AG04450 (cell line): Measurements from ENCODE around the gene TRPM4. TPM values are rescaled to one million over a fixed set of nuclear protein-coding genes. Genes with fewer than 3 reads are reported as not detected.
"Not testable (repeated sequence)": the region's sequence is repeated elsewhere in the genome, so short reads cannot be mapped to it uniquely, and the experiment has no call there.

ENCODE experiments used
- CTCF ChIA-PET: fragments of 300-600, 350-600 bp; formaldehyde crosslinking; extraction: SDS; loops from one replicate; lab custom pipeline; 2022; ENCODE audit warnings: antibody characterized with exemption, inconsistent platforms; lab: Charles Lee
- POLR2A ChIA-PET: fragments of 350-600 bp; formaldehyde crosslinking; extraction: SDS; loops from one replicate; lab custom pipeline; 2021; ENCODE audit warnings: antibody characterized with exemption, inconsistent platforms; lab: Yijun Ruan, JAX
- DNase-seq: peaks from one replicate; pipeline ENCODE4 v3.0.0-alpha.2; 2011; ENCODE audit warnings: low read depth, low spot score
- H3K27ac ChIP-seq: one replicate; pipeline ENCODE4 v1.5.1; 2012; ENCODE audit warnings: low read depth, low read length, control low read depth
- H3K27me3 ChIP-seq: one replicate; pipeline ENCODE4 v1.6.0; 2012; ENCODE audit warnings: low read length; ENCODE audit not compliant: control insufficient read depth, insufficient read depth
- H3K4me3 ChIP-seq: 2 replicates; pipeline ENCODE4 v1.5.1; 2011; ENCODE audit warnings: mild to moderate bottlenecking, low read depth, low read length, control low read depth
- H3K9me3 ChIP-seq: 2 replicates; pipeline ENCODE4 v1.5.1; 2012; ENCODE audit warnings: low read length; ENCODE audit not compliant: control insufficient read depth, insufficient read depth
- polyA plus RNA-seq: library from polyadenylated mRNA; depleted of rRNA; stranded (reverse); fragments of >200 nt; gene quantifications from 2 replicates; pipeline ENCODE4 v1.2.3, GENCODE V29; 2011
- TF ChIP-seq, protein P1 (sequence below): IDR thresholded peaks from 2 replicates; pipeline ENCODE4 v1.5.1; 2011; ENCODE audit warnings: low read depth, low read length, control low read depth, inconsistent platforms

Gene TRPM4
- polyA plus RNA-seq, 1 experiment: 4.3 TPM

DNA sequence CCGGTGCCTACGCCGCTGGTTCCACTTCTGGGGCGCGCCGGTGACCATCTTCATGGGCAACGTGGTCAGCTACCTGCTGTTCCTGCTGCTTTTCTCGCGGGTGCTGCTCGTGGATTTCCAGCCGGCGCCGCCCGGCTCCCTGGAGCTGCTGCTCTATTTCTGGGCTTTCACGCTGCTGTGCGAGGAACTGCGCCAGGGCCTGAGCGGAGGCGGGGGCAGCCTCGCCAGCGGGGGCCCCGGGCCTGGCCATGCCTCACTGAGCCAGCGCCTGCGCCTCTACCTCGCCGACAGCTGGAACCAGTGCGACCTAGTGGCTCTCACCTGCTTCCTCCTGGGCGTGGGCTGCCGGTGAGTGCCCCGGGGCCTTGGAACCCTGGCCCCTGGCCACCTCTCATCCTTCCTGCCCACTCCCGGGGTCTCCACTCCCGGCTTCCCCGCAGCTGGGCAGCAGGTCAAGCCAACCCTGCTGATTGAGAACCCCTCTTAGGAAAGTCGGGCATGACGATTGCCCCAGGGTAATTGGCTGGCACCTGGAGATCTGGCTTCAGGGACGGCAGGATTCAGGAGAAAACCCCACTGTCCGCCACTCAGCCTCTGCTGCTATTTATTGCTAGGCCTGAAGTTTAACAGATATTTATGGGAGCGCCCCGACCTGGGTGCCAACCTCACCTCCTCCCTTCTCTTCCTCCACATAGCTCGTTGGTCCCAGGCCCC, 39.1 kb downstream of the TRPM4 start:
- no peak for DNase-seq
- POLR2A ChIA-PET: no interaction called here
- TF ChIP-seq, protein P1, sequence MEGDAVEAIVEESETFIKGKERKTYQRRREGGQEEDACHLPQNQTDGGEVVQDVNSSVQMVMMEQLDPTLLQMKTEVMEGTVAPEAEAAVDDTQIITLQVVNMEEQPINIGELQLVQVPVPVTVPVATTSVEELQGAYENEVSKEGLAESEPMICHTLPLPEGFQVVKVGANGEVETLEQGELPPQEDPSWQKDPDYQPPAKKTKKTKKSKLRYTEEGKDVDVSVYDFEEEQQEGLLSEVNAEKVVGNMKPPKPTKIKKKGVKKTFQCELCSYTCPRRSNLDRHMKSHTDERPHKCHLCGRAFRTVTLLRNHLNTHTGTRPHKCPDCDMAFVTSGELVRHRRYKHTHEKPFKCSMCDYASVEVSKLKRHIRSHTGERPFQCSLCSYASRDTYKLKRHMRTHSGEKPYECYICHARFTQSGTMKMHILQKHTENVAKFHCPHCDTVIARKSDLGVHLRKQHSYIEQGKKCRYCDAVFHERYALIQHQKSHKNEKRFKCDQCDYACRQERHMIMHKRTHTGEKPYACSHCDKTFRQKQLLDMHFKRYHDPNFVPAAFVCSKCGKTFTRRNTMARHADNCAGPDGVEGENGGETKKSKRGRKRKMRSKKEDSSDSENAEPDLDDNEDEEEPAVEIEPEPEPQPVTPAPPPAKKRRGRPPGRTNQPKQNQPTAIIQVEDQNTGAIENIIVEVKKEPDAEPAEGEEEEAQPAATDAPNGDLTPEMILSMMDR: no peak
- CTCF ChIA-PET: interaction anchor here (1.7 to 5.5 kb wide), 4 partner anchors 11 to 99 kb away, joined by 3 to 55 read pairs (median 44); no protein-coding TSS in a partner anchor
- Histone ChIP-seq H3K27me3 (no peaks in the 10 kb centered on the region), H3K9me3 (no peaks in the 10 kb centered on the region; the same call in 1 of the 2 replicates), H3K4me3 (no peak overlapping the region), H3K27ac (no peak overlapping the region)

DNA sequence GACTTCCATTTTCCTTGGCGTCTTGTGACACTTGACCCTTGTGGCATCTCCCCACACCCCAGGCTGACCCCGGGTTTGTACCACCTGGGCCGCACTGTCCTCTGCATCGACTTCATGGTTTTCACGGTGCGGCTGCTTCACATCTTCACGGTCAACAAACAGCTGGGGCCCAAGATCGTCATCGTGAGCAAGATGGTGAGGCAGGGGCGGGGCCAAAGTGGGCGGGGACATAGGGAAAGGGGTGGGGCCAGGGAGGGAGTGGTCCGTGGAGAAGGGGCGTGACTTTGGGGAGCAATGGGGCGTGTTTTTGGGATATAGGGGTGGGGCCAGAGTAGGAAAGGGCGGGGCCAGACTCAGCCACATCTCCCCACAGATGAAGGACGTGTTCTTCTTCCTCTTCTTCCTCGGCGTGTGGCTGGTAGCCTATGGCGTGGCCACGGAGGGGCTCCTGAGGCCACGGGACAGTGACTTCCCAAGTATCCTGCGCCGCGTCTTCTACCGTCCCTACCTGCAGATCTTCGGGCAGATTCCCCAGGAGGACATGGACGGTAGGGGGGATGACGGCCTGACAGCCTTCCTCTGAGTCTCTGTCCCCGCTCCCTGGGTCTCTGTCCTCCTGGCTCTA, 42.8 kb downstream of the TRPM4 start:
- Histone ChIP-seq H3K4me3 (no peak overlapping the region), H3K27ac (no peak overlapping the region), H3K27me3 (no peaks in the 10 kb centered on the region), H3K9me3 (no peaks in the 10 kb centered on the region; the same call in 1 of the 2 replicates)
- TF ChIP-seq, protein P1: no peak
- no peak for DNase-seq
- POLR2A ChIA-PET: no interaction called here
- CTCF ChIA-PET: interaction anchor here (1.2 to 5.5 kb wide), 4 partner anchors 39 to 105 kb away, joined by 6 to 55 read pairs (median 18); no protein-coding TSS in a partner anchor

DNA sequence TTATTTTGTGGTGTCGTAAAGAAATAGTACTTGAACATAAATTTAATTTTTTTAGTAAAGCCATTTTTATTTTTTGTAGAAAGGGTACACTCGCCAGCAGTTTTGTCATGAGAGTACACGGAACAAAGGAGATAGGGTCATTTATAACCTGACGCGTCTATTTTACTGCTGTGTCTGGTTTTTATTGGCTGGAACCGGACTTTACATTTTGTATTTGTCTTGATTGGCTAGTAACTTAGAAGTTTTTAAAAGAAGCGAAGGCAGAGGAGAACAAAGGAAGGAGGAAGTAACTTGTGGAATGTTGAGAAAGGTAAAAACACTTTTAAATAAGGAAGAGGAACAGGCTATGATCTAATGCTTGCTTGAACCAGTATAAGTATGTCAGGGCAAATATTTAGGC, 43.5 kb downstream of the TRPM4 start:
- CTCF ChIA-PET: no interaction called here

DNA sequence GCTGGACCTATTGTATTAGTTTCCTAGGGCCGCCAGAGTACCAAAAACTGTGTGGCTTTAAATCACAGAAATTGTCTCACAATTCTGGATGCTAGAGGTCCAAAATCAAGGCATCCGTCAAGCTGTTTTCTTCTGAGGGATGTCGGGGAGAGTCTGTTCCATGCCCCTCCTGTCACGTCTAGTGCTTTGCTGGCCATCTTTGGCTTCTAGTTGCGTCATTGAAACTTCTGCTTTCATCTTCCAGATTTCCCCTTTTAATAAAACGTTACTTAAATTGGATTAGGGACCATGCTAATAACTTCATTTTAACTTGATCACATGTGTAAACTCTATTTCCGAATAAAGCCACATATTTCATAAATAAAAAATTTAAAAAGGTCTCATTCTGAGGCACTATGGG, 47.5 kb downstream of the TRPM4 start:
- no peak overlapping the region for H3K27ac ChIP-seq
- ChIA-PET CTCF (no interaction called here), POLR2A (no interaction called here)
- peaks cover 1% of the 10 kb centered on the region; the same call in 1 of the 2 replicates for H3K9me3 ChIP-seq
- H3K4me3 ChIP-seq: no peak overlapping the region
- no peak for DNase-seq
- no peaks in the 10 kb centered on the region for H3K27me3 ChIP-seq
- TF ChIP-seq, protein P1: no peak

More for the DNA sequence above, 43.5 kb downstream of the TRPM4 start:
- no peak for DNase-seq
- Histone ChIP-seq H3K9me3 (no peaks in the 10 kb centered on the region; the same call in 1 of the 2 replicates), H3K27ac (no peak overlapping the region), H3K27me3 (no peaks in the 10 kb centered on the region), H3K4me3 (no peak overlapping the region)
- TF ChIP-seq, protein P1: no peak
- POLR2A ChIA-PET: interaction anchor here (0.6 kb wide), 1 partner anchor 101 kb away, joined by 10 read pairs; no protein-coding TSS in a partner anchor

DNA sequence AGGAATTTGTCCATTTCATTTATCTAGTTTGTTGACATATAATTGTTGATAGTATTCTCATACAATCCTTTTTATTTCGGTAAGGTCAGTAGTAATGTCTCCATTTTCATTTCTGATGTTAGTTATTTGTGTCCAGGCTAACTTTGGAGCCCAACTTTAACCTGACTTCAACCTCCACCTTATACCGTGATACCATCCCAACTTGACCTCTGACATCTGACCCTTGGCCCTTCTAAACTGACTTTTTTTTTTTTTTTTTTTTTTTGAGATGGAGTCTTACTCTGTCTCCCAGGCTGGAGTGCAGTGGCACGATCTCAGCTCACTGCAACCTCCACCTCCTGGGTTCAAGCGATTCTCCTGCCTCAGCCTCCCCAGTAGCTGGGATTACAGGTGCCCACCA, 51.9 kb downstream of the TRPM4 start:
- H3K9me3 ChIP-seq, H3K4me3 ChIP-seq, POLR2A ChIA-PET, H3K27me3 ChIP-seq, H3K27ac ChIP-seq, DNase-seq: not testable (repeated sequence)
- CTCF ChIA-PET: interaction anchor here (1.6 to 5.4 kb wide), 4 partner anchors 11 to 210 kb away, joined by 3 to 35 read pairs (median 10); no protein-coding TSS in a partner anchor
